Fibroblast of lung (primary cell): ENCODE data around the gene ATCAY.

ENCODE experiments used
- EZH2 ChIP-seq: IDR thresholded peaks from 2 replicates; pipeline ENCODE4 v1.5.1; 2012; ENCODE audit warnings: low read length, control low read depth, mild to moderate bottlenecking; ENCODE audit errors: missing control alignments
- TF ChIP-seq, protein P1 (sequence below), 2 donors: IDR thresholded peaks in 1 of 2; conservative IDR thresholded peaks in 1 of 2; 1 replicate in 1 of 2; 2 replicates in 1 of 2; pipeline ENCODE4 v1.5.1; 2011 to 2012; ENCODE audit warnings: low read length in 2 of 2, control low read depth in 1 of 2, inconsistent platforms in 1 of 2, low read depth in 1 of 2, mild to moderate bottlenecking in 1 of 2

- TF ChIP-seq, protein P1, sequence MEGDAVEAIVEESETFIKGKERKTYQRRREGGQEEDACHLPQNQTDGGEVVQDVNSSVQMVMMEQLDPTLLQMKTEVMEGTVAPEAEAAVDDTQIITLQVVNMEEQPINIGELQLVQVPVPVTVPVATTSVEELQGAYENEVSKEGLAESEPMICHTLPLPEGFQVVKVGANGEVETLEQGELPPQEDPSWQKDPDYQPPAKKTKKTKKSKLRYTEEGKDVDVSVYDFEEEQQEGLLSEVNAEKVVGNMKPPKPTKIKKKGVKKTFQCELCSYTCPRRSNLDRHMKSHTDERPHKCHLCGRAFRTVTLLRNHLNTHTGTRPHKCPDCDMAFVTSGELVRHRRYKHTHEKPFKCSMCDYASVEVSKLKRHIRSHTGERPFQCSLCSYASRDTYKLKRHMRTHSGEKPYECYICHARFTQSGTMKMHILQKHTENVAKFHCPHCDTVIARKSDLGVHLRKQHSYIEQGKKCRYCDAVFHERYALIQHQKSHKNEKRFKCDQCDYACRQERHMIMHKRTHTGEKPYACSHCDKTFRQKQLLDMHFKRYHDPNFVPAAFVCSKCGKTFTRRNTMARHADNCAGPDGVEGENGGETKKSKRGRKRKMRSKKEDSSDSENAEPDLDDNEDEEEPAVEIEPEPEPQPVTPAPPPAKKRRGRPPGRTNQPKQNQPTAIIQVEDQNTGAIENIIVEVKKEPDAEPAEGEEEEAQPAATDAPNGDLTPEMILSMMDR (conservative IDR thresholded peaks at IDR 0.05 in 1 of 2, IDR thresholded peaks at IDR 0.05 in 1 of 2; ENCODE audit: low read depth in 1 of 2, low read length in 2 of 2): no peak
- no peak for TF ChIP-seq EZH2
These were observed 48.5 kb upstream of the ATCAY start for GRCh38 chr19:3832001-3832400.
